GM18505 (cell line): Measurements from ENCODE around the gene HRAS.
A peak's percentile ranks its signal among the peaks of the same experiment; 100 is the strongest.
"Not testable (repeated sequence)": the region's sequence is repeated elsewhere in the genome, so short reads cannot be mapped to it uniquely, and the experiment has no call there.

Experiments
- ATAC-seq: cut with Tn5 transposase; IDR thresholded peaks from one replicate; pipeline ENCODE4 v1.9.1; 2021; ENCODE audit not compliant: unreplicated experiment
- POLR2A ChIP-seq: IDR thresholded peaks from 4 replicates; pipeline ENCODE4 v1.6.1; 2011; ENCODE audit warnings: borderline replicate concordance; ENCODE audit not compliant: insufficient read depth, insufficient read length; ENCODE audit errors: extremely low read depth

Gene HRAS

DNA sequence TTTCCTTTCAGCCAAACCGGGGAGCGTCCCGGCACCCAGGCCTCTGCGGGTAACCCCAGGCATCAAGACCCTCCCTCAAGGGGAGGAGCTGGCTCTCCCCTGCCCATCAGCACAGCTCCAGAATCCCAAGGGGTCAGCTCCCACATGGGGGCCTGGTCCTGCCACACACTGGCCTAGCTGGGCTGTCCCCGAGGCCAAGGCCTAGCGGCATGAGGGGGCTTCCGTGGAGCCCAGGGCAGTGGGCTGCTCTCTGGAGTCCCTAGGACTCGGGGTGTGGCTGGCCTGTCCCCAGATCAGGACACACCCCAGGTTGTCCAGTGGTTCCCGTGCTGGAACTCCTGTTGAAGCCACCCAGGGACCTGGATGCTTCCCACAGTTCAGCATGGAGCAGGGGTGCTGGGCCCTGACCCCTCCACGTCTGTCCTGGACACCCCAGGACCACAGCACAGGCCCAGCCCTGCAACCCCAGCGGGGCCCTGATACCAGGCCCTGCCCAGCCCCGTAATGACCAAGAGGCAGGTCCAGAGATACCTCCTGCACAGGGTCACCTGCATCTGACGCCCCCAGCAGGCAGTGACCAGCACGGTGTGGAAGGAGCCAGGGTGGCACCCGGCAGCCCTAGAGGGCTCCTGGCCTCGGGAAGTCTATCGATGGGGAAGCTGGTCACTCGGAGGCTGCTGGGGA lies 5.5 kb downstream of the HRAS start:
- TF ChIP-seq POLR2A: no peak
- ATAC-seq: no peak

DNA sequence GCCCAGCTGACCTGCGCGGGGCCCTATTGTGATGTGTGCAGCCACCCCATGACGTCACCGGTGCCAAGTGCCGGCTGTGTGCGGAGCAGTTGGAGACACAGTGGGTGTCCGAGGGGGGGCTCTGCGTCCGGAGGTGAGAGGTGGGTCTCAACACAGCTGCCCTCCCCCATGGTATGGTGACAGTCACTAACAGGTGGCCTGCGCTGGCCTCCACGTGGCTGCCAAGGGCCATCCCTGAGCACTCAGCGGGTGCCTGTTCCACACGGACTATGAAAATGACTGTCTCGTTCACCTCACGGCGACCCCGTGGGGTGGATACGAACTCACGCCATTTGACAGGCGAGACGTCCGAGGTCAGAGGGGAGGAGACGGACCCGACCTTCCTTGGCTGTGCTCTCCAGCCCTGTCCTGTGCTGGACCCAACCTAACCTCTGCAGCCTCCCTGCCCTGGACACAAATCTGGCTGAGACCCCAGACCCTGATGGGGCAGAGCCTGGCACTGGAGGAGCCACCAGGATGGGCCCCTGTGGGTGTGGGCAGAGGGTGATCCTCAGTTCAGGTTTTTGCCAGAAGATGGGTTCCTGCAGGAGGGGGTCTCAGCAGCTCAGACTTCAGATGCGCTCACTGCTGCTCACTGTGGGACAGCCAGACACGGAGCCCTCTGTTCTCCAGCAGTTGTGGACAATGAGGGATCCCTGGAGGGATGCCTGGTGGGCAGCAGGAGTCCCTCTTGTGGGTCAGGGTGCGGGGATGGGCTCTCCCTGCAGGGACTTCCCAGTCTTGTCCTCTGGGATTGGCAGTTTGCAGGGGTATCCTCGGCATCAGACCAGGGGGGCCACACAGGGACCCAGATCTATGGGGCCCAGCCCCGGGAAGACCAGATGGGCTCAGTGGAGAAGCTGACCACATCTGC lies 6.3 kb downstream of the HRAS start:
- TF ChIP-seq POLR2A: no peak
- no peak for ATAC-seq

GRCh38 chr11:528166-528814 lies 7.1 kb downstream of the HRAS start:
- ATAC-seq: no peak
- no peak for TF ChIP-seq POLR2A

DNA sequence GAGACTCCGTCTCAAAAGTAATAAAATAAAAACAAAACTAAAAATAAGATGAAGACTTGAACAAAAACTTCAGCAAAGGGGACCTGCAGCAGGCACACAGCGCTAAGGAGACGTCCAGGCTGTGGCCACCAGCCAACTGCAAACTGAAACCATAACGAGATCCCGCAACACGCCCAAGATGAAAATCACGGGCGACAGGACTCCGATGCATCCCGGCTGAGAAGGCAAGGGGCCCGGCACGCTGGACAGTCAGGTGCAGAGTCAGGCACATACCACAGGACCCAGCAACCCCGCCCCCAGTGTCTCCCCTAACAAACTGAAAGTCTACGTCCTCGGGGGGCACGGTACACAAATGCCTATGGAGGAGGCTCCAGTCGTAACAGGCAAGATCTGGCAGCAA lies 9.2 kb downstream of the HRAS start:
- no peak for TF ChIP-seq POLR2A
- no peak for ATAC-seq

- no peak for ATAC-seq
Observed at GRCh38 chr11:521177-521688, 14.1 kb downstream of the HRAS start.

DNA sequence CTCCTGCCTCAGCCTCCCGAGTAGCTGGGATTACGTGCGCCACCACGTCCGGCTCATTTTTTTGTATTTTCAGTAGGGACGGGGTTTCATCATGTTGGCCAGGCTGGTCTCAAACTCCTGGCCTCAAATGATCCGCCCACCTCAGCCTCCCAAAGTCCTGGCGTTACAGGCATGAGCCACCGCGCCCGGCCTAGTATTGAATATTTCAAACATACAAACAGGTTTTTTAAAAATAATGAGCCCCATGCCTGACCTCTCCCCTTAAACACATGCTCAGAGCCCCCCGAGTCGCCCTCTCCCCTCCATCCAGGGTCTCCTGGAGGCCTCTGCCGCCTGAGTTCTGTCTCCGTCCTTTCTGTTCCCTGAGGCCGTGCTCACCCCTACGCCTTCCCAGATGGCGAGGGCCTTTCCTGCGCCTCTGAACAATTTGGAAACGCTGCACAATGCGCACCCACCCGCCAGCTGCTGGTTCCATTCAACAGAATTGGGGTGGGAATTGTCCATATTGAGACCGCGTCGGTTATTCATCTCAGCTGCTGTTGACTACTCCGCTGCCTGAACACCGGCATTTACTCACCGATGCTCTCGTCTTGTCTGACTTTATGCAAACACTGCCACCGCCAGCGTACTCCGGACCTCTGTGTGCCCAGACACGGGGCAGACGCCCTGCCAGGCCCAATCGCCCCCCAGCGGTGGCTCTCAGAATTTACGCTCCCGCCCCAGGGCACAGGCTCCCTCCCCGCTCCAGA lies 14.8 kb downstream of the HRAS start:
- TF ChIP-seq POLR2A: no peak
- no peak for ATAC-seq

More at GRCh38 chr11:521177-521688, 14.1 kb downstream of the HRAS start:
- no peak for TF ChIP-seq POLR2A

DNA sequence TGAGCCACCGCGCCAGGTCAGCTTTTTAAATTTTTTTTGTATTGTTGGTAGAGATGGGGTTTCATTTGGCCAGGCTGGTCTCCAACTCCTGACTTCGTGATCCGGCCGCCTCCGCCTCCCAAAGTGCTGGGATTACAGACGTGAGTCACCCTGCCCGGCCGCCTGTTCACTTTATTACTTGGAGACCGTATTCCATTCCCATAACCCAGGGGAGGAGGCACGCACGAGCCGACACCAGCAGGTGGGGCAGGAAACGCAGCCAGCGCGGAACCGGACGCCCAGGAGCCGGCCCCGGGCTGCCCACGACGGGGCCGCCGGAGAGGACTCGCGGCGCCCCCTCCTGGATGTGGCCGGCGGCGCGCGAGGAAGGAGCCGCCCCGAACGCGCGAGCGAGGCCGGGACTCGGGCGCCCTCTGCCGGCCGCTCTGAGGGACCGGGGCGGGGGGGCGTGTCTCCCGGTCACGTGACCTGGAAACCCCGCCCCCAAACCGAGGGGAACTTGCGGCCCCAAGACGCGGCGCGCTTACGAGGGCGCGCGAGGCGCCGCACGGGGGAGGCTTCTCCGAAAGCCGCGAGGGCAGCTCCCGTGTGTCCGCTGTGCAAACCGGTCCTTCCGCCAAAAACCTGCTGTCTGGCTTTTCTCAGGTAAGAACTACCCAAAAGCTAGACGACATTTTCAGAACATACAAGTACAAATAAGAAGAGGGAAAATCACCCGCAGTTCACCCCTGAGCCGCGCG lies 16.7 kb downstream of the HRAS start:
- ATAC-seq: peak; percentile 87
- peak; percentile 20 for TF ChIP-seq POLR2A

DNA sequence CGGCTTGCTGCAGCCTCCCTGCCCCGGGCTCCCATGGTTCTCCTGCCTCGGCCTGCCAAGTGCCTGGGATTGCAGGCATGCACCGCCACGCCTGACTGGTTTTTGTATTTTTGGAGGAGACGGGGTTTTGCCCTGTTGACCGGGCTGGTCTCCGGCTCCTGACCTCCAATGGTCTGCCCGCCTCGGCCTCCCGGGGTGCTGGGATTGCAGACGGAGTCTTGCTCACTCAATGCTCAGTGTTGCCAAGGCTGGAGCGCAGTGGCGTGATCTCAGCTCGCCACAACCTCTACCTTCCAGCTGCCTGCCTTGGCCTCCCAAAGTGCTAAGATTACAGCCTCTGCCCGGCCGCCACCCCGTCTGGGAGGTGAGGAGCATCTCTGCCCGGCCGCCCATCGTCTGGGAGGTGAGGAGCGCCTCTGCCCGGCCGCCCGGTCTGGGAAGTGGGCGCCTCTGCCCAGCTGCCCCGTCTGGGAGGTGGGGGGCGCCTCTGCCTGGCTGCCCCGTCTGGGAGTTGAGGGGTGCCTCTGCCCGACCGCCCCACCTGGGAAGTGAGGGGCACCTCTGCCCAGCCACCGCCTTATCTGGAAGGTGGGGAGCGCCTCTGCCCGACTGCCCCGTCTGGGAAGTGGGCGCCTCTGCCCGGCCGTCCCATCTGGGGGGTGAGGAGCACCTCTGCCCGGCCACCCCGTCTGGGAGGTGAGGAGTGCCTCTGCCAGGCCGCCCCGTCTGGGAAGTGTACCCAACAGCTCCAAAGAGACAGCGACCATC lies 18.3 kb downstream of the HRAS start:
- not testable (repeated sequence) for ATAC-seq

- TF ChIP-seq POLR2A: no peak
Observed at GRCh38 chr11:516400-516799, 19.0 kb downstream of the HRAS start.

DNA sequence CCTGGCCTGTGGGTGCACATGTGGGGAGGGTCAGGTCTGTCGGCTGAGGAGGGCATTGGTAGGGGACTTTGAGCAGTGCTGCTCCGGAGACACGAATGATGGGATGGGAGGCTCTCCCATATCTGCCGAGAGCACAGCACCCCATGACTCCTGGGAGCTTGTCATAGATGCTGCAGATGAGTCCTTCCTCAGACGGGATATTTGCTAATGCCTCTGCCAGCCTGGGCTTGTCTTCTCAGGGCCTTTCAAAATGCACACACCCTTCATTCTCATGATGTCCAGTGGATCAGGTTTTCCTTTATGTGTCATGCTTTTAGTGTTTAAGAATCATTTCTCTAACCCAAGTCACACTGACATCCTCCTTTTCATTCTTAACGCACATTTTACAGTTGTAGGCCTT lies 20.2 kb downstream of the HRAS start:
- ATAC-seq: no peak
- TF ChIP-seq POLR2A: no peak

More at GRCh38 chr11:516400-516799, 19.0 kb downstream of the HRAS start:
- ATAC-seq: no peak

GRCh38 chr11:514606-515005 lies 20.8 kb downstream of the HRAS start:
- TF ChIP-seq POLR2A: no peak

More at GRCh38 chr11:514606-515005, 20.8 kb downstream of the HRAS start:
- no peak for ATAC-seq
